OCI-M1 (cell line): Measurements from ENCODE around the gene PLD6.
"Not testable (repeated sequence)": the region's sequence is repeated elsewhere in the genome, so short reads cannot be mapped to it uniquely, and the experiment has no call there.

Experiments used
- DNase-seq: peaks from one replicate; lab custom pipeline; 2025; lab: John Stamatoyannopoulos, UW

The PLD6 gene, protein sequence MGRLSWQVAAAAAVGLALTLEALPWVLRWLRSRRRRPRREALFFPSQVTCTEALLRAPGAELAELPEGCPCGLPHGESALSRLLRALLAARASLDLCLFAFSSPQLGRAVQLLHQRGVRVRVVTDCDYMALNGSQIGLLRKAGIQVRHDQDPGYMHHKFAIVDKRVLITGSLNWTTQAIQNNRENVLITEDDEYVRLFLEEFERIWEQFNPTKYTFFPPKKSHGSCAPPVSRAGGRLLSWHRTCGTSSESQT

DNA sequence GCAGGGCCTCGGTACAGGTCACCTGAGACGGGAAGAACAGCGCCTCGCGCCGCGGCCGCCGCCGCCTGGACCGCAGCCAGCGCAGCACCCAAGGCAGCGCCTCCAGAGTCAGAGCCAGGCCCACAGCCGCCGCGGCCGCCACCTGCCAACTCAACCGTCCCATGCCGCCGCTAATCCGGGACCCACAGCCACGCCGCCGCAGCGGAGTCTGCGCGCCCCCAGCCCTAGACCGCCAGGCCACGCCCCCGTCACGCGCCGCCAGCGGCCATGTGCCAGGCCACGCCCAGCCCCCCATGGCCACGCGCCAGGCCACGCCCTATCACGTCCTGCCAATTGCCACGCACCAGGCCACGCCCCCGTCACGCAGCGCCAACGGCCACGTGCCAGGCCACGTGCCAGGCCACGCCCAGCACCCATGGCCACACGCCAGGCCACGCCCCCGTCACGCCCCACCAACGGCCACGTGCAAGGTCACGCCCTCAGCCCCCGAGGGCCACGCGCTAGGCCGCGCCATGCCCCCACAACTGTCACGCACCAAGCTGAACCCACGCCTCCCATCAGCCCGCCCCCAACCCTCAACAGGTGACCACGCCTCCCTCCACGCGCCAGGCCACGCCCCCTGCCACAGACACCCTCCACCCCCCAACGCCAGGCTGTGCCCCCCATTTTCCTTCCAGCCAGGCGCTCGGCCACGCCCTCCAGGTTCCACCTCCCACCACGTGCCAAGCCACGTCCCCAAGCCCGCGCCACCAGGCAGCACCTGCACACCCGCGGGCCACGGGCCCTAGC is at the start of gene PLD6:
Gene PLD6, minus strand, starts transcription at position 210 of the 789 bp plus-strand sequence. Its CDS starts 47 bp downstream, at position 163.
- DNase-seq, result peak; percentile 91

DNA sequence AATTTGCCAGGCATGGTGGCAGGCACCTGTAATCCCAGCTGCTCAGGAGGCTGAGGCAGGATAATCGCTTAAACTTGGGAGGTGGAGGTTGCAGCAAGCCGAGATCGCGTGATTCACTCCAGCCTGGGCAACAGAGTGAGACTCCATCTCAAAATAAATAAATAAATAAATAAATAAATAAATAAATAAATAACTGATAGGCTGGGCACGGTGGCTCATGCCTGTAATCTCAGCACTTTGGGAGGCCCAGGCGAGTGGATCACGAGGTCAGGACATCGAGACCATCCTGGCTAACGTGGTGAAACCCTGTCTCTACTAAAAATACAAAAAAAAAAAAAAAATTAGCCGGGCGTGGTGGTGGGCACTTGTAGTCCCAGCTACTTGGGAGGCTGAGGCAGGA is 49.6 kb upstream of the PLD6 start:
- not testable (repeated sequence) for DNase-seq

DNA sequence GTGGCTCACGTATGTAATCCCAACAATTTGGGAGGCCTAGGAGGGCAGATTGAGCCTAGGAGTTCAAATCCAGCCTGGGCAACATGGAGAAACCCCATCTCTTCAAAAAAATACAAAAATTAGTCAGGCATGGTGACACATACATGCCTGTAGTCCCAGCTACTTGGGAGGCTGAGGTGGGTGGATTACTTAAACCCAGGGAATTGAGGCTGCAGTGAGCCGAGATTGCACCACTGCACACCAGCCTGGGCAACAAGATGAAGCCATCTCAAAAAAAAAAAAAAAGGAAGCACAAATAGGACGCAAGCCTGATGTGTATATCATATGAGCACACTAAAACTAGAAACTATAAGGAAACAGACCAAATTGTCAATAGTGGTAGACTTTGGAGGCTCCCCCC is 47.9 kb upstream of the PLD6 start:
- DNase-seq, result no peak

DNA sequence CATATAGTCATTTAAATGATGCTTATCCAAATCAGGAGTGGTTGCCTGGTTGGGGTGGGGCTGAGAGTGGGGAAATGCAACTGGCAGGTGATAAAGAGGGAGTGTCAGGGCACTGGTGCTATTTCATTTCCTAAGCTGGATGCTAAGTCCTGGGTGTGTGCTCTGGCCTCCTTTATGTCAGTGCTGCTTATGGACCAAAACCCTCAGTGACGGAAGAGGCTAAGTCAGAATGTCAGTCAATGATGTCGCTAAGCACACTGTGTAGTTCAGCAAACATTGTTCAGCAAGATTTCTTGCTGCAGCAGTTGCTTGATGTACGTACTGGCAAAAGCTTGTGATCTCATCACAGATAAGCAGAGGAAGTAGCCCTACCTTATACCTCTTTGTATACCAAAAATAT is 47.3 kb upstream of the PLD6 start:
- no peak for DNase-seq

DNA sequence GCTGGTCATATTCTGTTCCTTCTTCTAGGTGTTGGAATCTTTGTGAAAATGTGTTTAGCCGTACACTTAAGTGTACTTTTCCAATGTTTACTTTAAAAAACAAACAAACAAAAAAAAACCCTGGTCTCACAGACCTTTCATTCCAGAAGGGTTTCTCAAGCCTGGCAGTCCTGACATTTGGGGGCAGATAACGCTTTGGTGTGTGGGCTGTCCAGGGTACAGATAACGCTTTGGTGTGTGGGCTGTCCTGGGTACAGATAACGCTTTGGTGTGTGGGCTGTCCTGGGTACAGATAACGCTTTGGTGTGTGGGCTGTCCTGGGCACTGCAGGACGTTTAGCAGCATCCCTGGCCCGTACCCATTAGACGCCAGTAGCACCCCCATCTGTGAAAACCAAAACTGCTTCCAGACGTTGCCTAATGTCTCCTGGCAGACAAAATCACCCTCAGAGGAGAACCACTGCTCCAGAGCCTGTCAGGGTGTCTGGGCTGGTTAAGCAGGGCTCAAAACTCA is 46.1 kb upstream of the PLD6 start:
- peak; percentile 89 for DNase-seq

DNA sequence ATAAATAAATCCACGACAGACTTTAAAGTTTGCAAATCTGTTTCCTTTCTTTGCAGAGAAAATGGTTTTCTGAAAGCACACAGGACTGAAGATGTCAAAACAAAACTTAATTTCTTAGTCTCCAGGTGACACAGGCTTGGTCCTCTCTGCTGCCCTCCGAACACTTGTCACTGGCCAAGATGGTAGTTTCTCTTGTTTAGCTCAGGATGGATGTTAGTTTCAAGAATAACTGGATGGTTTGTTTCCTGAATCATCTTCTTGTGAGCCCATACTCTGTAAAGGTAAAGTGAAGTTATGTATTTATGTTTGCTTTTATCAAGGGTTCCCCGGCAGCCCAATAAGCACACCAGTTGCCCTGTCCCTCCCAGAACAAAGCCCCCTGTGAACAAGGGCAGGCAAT is 40.7 kb upstream of the PLD6 start:
- DNase-seq, result no peak

DNA sequence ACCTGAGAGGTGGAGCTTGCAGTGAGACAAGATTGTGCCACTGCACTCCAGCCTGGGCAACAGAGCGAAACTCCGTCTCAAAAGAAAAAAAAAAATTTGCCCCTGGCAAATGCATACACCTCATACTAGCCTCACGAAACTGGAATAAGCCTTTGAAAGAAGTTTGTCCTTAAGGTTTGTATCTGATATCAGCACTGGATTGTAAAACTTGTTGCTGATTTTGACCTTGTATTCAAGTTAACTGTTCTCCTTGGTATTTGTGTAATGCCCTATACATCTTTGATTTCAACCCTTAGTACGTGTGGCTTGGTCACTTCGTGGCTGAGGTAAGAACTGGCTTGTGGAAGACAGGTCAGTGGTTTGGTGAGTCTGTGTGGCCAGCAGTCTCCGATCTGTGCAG is 37.0 kb upstream of the PLD6 start:
- DNase-seq, result no peak

DNA sequence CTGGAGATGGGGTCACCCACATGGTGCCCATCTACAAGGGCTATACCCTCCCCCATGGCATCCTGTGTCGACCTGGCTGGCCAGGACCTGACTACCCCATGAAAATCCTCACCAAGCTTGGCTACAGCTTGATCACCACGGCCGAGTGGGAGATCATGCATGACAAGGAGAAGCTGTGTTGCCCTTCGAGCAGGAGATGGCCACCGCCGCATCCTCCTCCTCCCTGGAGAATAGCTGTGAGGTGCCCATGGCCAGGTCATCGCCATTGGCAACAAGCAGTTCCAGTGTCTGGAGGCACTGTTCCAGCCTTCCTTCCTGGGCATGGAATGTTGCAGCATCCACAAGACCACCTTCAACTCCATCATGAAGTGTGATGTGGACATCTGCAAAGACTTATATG is 36.1 kb upstream of the PLD6 start:
- no peak for DNase-seq

DNA sequence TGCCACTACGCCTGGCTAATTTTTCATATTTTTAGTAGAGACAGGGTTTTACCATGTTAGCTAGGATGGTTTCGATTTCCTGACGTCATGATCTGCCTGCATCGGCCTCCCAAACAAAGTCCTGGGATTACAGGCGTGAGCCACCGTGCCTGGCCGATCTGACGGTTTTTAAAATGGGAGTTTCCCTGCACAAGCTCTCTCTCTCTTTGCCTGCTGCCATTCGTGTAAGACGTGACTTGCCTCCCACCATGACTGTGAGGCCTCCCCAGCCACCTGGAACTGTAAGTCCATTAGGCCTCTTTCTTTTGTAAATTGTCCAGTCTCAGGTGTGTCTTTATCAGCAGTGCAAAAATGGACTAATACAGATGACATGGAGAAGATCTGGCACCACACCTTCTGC is 35.5 kb upstream of the PLD6 start:
- no peak for DNase-seq

DNA sequence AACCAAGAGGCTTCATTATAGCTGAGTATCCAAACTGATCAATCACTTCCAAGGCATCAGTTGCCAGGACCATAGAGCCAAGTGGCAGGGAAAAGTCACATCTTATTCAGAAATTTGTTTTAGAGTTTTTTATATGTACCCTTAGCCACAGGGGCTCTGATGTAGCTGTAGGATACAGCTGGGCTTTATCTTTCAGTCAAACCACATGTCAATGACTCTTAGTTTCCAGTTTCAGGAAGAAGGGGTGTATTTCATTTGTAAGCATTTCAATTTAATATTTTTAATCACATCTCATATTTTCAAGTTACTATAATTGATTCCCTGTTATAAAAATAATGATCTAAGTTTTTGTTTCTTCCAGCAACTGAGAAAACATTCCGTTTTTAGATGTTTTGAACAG is 33.7 kb upstream of the PLD6 start:
- peak; percentile 56 for DNase-seq

DNA sequence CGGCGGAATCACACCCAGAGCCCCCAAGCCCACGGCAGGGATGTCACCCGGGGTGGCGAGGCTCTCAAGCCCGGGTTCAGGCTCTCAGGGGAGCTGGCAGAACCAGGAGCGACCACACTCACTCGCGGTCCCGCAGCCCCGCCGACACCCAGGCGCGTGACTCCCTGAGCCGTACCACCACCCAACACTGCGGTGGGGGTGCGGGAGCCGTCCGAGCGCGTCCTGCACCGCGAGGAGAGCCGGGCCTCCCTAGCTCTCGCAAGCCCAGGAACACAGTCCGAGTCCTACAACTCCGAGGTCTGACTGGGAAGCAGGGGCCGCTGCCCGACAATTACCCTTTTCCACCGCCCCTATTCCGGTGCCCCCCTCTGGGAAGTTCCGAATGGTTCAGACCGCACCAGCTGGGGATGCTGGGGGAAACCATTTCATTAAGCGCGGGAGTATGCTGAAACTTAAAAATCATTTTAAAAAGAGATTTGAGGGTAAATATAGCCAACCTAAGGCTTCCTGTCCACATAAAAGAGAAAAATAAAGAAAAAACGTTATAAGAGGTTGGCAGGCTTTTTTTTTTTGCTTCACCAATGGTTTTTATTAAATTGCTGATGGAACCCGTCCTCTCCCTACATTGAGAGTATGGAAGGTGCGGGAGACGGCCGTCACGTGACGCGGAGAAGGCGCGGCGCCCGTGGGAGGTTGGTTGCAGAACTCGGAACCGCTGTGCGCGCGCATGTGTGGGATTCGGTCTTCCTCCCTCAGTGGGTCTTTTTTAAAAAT is 31.1 kb upstream of the PLD6 start, which contains the start of gene FLCN:
Gene FLCN, minus strand, starts transcription at position 143 of the 774 bp plus-strand sequence. CDS start 9,031 bp downstream, outside the sequence.
- DNase-seq, result peak; percentile 88

DNA sequence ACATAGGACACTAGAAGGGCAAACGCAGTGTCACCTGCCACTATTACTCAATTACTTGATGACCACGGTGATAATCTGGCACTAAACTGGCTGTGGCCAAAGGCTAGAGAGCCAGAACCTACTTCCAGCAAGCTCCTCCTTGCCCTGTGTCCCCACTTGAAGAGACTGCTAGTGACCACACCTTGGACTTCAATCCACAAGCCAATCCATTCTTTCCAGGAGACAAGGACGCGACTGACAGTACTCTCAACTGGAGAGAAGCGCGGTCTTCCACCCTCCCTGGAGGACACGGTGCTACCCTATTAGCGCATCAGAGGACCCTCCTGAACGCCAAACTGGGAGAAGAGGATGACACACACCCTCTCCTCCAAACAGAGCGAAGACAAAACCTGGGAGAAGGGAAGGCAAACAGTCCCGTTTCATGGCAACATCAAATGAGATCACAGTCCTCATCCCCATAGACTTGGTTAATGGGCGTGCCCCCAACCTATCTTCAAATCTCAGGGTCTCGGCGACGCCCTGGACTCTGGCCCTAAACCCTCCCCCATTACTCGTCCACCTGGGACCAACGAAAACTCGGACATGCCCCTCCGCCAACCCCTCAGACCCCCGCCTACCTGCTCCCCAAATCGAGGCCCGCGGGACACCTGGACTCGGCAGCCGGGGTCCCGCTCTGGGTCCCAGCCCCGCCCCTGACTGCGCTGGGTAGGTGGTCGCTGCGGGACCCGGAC is 30.3 kb upstream of the PLD6 start:
- peak; percentile 39 for DNase-seq

DNA sequence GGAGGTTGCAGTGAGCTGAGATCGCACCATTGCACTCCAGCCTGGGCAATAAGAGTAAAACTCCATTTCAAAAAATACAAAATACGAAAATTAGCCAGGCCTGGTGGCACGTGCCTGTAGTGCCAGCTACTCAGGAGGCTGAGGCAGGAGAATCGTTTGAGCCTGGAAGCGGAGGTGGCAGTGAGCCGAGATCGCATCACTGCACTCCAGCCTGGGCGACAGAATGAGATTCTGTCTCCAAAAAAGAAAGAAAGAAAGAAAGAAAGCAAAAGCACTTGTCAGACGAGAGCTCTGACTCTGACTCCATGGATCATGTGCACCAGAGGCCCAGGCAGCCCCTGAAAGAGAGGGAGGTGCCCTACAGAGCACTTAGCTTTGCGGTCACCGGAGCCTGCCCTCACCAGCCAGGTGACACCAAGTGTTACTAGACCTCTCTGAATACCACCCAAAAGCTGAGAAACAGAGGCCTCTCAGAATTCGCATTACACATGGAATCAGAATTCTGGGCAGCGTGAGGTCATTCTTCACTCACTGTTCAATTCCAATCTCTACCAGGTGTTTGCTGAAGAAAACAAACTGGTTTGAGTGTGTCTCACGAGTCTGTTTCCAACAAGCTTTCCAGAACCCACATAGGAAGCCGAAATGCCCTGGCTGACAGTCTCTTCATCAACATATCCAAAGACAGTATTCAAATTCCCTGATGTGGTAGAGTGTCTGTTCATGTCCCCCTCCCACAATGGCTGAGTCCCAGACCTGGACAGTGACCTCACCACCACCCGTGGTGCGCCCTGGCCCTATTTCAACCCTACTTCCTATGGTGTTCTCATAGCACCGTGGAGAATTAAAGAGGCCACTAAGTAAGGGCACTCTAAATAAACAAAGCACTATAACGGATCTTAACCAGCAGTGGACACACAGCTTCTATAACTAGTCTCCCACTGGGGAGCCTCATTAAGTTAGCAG is 29.4 kb upstream of the PLD6 start:
- no peak for DNase-seq

DNA sequence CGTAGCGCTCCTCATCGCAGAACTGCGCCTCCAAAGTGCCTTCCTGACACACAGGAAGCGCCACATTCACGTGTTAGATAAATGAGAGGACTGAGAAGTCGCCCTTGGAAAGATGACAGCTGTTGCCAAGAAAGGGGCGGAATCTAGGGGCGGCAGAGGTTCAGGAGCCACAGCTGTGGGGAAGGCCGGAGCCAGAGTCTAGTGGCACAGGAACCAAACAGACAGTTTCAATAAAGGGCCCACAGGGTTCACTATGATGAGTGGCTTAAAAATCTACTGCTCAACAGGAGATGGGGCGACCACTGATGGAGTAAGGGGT is 26.1 kb upstream of the PLD6 start:
- DNase-seq, result no peak

DNA sequence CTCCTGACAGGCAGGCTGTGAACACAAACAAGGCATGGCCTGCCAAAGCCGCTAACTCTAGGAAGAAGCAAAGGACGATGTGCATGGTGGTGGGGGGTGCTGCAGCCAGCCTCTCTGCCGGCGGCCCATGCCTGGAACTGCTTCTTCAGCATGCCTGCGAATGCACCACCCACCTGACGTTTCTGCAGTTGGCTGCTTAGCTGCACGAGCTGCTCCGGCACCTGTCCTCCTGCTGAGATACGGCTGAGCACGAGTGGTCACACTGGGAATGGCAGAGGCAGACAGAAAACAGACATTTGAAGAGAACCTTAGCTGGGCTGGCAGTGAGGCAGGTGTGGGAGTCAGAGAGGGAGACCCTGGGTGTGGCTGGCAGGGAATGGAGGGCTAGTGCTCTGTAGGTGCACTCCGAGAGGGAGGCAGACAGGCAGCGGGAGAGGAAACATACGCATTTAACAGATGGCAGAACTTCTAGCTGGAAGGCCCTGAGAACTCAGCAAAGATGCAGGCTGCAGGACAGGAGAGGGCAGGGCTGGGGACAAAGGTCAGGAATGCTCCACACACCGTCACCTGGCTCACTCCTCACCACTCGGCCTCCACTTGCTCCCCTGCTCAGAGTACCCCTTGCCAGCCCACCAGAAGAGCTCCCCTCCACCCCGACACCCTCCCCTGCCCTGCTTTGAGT is 25.6 kb upstream of the PLD6 start:
- DNase-seq, result no peak

DNA sequence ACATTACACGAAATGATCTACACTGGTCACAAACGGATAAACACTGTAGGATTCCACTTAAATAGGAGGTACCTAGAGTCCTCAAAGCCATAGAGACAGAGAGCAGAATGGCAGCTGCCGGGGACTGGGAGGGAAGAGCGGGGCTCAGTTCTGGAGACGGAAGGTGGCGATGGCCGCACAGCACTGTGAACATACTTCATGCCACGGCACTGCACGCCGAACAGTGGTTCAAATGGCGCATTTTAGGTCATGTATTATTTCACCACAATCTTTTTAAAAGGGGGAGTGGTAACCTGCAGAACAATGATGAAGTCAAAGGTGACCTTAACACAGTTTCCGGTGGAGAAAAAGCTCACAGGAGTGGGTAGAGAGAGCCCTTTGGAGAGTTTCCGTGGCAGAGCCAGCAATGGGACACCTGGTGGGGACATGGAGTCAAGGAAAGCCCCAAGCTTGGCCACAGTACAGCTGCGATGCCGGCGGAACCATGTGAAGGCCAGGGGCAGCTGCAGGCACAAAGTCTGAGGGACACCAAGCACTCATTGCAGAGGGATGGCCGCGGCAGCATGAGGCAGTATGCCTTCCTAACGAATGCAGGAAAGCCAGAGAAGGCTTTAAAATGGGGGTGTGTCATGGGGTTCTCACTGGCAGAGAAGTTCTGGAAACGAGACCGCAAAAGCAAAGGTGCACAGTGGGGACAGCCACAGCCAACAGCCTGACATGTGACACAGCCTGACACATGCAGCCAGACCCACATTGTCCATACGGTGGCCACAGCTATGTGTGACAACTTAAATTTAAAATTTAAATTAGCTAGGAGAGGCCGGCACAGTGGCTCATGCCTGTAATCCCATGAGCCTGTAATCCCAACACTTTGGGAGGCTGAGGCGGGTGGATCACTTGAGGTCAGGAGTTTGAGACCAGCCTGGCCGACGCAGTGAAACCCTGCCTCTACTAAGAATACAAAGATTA is 23.6 kb upstream of the PLD6 start:
- DNase-seq, result no peak

DNA sequence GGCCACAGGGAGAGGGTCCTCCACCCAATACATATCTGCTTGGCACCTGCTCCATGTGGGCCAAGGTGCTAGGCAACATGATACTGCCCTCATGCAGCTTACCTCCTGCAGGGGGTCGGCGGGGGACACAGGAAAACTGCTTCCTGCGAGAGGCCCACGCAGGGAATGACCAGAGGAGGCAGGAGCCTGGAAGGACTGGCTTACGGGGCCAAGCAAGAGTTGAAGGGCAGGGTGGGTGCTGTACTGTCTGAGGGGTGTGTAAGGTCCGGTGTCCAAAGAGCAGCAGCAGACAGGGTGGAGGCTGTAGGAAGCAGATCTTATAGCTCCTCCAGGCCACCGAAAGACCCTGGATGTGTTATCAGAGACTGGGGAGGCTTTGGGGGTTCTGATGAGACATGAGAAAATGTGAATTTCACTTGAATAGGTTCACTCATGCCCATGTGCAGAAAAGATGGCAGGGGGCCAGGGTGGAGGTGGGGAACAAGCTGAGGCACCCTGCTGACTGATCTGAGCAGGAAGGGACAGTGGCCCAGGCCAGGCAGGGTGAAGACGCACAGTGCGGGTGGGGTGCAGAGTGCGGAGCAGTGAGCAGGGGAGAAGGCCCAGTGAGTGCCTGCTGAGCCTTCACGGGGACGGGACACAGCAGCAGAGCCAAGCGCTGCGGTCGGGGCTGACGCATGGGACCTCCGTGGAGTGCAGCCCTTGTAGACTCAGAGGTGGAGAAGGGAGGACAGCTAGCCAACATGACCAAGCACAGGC is 22.6 kb upstream of the PLD6 start:
- DNase-seq, result no peak
